GM12873 (cell line): ENCODE results near the gene TPO.

Experiments used
- CTCF ChIP-seq: IDR thresholded peaks from 2 replicates; pipeline ENCODE4 v1.5.1; 2012; ENCODE audit warnings: low read depth, mild to moderate bottlenecking, moderate library complexity, low read length, control low read depth; ENCODE audit not compliant: insufficient read depth; ENCODE audit errors: missing control alignments

Gene TPO

GRCh38 chr2:1569879-1570450, 156.7 kb downstream of the TPO start:
- no peak for TF ChIP-seq CTCF

DNA sequence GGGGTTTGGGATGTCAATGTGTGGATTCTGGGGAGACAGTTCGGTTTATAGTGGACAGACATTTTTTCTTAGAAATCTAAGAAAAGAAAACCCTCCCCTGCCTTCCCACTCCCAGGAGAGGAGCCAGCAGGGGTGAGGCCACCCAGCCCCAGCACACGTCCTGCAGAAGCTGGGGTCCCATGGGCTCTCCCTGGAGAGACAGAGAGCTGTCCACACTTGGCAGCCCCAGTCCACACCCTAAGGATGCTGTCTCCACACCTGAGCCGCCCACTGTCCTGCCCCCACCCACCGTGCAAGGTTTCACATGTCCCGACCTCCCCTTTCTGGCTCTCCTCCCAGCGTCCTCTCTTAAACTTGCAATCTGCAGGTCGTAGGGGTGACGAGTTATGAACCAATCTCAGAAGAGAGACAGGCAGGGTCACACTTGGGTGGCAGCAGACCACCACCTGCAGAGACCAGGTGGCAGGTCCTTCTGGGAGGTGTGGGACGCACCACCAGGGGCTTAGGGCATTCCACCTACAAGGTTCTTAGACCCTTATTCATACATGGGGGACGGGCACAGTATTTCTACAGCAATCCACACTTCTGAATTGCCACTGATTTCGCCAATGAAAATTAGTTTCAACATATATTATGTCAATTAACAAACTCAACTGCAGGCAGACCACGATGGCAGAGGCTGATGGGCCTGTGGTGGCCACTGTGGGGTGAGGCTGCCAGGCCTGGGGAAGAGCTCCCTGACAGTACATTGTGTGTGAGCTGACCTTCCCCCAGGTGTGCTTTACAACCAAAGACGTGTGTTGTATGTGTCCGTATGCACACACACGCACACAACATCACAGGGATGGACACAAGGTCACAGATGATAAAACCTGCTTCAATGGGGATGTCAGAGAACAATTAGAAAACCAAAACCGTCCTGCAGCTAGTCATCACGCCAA, 158.5 kb downstream of the TPO start:
- TF ChIP-seq CTCF = no peak

DNA sequence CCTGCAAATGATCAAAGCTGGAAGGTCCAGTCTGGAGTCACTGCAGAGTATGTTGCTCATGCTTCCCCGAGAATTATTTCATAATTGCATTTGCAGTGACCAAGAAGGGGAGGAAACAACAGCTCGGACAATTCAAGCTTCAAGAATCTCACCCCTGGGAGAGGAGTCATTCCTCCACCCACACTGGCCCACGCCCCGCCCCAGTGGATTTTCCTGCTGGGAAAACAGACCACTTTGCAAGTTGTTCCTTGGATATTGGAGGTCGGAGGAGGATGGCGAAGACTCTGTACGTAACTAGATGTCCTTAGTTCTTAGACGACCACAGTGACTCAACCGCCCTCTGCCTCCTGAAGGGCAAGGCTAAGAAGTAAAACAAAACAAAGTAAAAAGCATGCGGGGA, 159.4 kb downstream of the TPO start:
- no peak for TF ChIP-seq CTCF

DNA sequence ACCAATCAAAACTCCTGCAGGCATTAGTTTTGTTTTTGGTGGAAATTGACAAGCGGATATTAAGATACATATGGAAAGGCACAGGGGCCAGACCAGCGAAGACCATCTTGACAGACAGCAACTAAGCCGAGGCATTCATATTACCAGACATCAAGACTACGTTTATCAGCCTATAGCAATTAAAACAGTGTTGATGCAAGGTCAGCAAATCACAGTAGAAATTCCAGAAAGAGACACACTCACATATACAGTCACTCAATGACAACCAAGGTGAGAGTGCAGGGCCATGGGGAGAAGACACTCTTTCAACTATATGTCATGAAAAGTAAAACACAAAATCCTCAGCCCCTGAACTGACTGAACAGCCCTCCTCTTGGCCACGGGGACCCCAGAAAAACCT, 164.6 kb downstream of the TPO start:
- no peak for TF ChIP-seq CTCF

GRCh38 chr2:1581965-1582625, 168.8 kb downstream of the TPO start:
- no peak for TF ChIP-seq CTCF

GRCh38 chr2:1582891-1583341, 169.7 kb downstream of the TPO start:
- TF ChIP-seq CTCF = no peak

GRCh38 chr2:1584051-1584531, 170.8 kb downstream of the TPO start:
- TF ChIP-seq CTCF = no peak
